DOHH2 (cell line): Measurements from ENCODE around the gene ROR1.

Experiments
- CTCF ChIP-seq: fragments of 200-600 bp; sonication (generic); IDR thresholded peaks from one replicate; pipeline ENCODE4 v1.5.1; 2014; ENCODE audit warnings: antibody characterized with exemption, mild to moderate bottlenecking, low read depth, low read length; ENCODE audit not compliant: poor library complexity, severe bottlenecking
- EZH2phosphoT487 ChIP-seq: fragments of 200-600 bp; sonication (generic); IDR thresholded peaks from 2 replicates; pipeline ENCODE4 v1.6.1; 2017; ENCODE audit warnings: borderline replicate concordance, mild to moderate bottlenecking, antibody characterized with exemption, low read length, moderate library complexity, mixed read lengths

GRCh38 chr1:63885899-63886298 is 112.1 kb downstream of the ROR1 start:
- TF ChIP-seq CTCF (no peak), EZH2phosphoT487 (no peak)
